Ureter (tissue), 1 donor: ENCODE measurements around the gene TPGS2. TPM values are rescaled to one million over a fixed set of nuclear protein-coding genes. Genes with fewer than 3 reads are reported as not detected.
"Not testable (repeated sequence)": the region's sequence is repeated elsewhere in the genome, so short reads cannot be mapped to it uniquely, and the experiment has no call there.

Source experiments
- DNase-seq: peaks from one replicate; pipeline ENCODE4 v3.0.0-alpha.2; 2020; ENCODE audit warnings: low spot score
- total RNA-seq: library from RNA; stranded (reverse); gene quantifications from one replicate; pipeline ENCODE4 v1.2.4, GENCODE V29; 2023
- donor health status: DM: yes; HTN: yes; CAD: no.

The TPGS2 gene
- total RNA-seq, 1 donor from 2014 or later = 76.3 TPM

DNA sequence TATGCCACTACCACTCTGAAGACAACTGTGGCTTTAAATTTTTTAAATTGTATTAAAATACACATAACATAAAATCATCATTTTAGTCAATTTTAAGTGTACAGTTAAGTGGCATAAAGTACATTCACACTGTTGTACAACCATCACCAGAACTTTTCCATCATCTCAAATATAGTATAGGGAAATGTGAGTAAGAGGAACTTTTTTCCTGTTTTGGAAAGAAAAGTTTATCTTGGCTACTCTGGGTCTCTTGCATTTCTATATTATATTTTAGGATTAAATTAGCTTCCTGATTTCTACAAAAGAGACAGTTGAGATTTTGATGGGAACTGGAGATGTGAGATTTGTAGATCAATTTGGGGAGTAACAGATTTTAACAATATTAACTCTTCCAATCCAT is 3.3 kb downstream of the TPGS2 start:
- no peak for DNase-seq

DNA sequence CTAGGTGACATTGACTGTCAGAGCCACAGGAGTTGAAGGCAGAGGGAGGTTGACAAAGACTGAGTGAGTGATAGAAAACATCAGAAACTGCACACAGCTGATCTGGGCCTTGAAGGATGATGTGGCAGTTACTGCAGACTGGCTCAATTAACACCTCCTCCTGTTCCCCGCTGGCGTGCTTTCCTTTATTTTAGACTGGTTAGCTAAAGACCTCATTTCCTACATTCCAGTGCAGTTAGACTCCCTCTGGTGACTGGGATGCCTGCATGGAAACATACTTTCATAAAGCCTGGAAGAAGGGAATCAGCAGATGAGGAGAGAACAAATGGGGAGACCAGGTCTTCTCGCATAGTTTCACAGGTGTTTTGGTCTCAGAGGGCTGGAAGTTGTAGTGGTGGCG is 7.1 kb downstream of the TPGS2 start:
- DNase-seq = no peak

DNA sequence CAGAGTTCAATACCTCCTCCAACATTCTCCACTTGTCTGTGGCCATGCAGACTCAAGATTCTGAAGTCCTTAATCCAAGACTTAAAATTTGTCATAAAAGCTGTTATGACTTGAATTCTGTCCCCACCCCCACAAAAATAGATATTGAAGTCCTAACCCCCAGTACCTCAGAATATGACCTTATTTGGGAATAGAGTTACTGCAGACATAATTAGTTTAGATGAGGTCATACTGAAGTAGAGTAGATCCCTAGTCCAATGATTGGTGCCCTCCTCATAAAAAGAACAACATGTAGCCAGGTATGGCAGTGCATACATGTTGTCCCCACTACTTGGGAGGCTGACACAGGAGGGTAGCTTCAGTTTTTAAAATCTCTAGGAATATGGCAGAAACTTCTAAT is 9.2 kb downstream of the TPGS2 start:
- no peak for DNase-seq

DNA sequence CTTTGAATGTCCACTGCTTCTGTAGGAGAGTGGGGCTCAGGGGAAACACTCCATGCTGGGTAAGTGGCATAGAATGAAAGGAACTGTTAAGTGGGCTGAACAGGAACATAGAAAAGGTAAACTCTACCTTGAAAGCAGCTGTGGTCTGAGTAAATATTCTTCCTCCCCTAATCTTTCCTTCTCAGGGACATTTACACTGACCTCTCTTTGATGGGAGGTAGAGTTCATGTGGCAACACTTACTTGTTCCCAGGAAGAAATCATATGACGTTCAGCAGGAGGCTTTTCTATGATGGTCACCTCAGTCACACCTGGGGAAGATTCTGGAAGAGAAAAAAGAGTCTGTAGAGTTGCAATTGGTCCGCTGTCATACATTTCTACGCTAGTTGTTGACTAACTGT is 10.2 kb downstream of the TPGS2 start:
- DNase-seq = no peak

DNA sequence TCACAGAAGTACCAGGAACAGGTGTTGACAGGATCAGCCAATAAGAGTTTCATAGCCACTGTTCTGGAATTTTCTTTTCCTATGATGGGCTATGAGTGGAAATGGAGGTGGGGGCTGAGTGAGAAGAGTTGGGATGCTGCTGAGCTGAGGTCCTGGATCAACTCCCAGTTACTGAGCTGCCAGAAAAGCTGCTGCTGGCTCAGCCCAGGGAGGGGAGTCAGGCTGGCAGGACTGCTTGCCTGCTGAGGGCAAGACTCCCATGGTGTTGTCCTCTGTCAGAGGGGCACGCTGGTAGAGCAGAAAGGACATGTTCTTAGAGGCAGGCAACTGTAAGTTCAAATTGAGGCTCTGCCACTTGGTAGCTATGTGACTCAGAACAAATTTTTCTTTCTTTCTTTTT is 11.8 kb downstream of the TPGS2 start:
- no peak for DNase-seq

DNA sequence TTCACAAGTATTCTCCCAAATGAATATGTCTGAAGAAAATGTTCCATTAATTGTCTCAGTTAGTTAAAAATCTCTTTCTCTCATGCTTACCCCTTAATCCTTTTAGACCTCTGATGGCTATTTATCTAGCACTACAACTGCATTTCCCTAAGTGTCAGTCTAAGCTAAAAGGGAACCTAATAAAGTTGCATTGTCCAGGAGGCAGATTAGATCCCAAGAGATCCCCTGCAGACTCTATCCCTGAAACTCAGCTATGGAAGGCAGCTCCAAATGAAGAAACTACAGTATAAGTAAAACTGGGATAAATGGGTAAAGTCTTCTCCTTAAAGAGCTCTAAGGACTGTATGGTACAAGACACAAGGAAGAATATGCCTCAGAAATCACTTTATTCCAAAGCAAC is 12.7 kb downstream of the TPGS2 start:
- not testable (repeated sequence) for DNase-seq

DNA sequence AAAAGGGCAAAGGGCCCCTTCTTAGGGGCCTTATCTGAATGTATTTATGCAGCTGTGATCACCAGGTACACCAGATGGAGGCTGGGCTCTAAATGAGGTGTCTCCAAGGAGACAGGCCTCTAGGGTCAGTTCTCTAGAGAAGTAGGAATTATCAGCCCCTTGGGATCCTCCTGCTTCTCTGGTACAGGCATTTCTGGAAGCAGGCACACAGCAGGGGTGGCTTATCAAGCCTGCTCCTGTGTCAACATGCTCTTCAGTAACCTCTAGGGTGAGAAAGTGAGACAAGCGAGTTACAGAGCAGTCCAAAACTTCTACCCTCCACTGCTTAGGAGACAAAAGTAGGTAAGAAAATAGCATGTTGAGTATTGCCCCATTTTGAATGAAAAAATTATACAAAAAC is 13.8 kb downstream of the TPGS2 start:
- DNase-seq = no peak

DNA sequence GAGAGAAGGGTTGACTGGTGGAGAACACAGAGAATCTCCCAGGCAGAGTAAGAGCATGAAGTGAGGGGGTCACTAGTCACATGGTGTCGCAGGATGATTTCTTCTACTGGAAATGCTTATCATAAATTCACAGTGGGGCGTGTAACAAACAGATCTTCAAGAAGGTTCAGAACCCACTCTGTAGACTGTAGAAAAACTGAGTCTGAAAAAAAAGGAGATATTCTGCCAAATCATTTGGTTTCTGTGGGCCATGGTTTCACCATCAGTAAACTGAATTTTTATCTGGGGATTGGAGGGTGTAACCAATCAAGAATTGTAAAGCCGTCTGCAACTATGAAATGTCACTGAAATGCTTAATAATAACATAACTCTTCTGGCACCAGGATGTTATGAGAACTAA is 15.0 kb downstream of the TPGS2 start:
- no peak for DNase-seq

DNA sequence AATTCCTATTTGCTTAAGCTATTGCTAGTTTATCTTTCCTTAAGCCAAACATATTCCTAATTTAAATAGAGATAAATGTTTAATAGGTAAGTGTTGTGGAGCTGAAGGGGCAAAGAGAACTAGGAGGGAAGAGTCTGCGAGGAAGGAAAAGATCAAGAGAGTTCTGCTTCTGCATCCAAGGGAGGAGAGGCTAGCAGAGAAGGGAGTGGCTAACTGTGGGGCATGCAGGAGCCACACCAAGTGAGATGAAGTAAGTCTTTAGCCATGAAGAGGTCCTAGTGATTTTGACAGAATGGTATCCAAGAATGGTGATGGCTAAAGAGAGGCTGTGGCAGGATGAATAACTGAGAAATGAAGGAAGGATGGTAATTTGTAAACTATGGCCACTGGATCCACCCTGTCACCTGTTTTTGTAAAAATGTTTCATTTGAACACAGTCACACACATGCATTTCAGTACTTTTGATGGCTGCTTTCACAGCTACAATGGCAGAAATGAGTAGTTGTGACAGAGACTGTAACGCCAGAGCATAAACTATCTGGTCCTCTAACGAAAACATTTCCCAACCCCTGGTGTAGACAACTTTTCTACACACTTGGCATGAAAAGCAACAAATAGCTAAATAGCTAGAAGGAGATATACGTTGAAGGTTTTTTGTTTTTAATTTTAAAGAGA is 15.6 kb downstream of the TPGS2 start:
- no peak for DNase-seq

DNA sequence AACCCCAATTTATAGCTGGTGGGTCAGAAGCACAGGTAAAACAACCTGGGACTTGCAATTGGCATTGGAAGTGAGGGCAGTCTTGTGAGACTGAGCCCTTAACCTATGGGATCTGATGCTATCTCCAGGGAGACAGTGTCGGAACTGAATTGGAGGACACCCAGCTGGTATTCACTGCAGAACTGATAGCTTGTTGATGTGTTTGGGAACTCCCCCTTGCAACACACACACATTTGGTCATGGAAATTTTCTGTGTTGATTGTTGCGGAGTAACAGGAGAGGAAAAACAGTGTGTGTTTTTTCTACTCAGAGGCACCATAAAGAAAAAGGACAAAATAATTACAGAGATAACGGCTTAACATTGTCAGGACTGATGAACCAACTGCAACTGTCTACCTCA is 16.1 kb downstream of the TPGS2 start:
- DNase-seq = no peak

DNA sequence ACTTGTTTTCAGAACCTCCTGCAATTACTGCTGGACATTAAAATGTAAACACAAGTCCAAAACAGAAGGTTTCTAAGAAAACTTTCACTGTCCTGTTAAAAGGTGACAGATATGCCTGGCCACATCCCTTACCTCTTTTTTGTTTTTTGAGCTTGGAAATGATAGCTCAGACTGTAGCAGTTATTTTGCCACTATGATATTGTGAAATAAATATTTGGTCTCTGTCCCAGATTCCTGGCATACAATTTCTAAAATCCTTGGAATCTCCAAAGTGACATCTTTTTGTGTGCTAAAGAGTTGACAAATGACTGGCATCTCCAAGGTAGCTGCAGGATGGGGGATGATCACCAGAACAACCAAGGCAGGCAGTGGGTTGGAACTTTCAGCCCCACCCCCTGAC is 16.8 kb downstream of the TPGS2 start:
- DNase-seq = no peak

DNA sequence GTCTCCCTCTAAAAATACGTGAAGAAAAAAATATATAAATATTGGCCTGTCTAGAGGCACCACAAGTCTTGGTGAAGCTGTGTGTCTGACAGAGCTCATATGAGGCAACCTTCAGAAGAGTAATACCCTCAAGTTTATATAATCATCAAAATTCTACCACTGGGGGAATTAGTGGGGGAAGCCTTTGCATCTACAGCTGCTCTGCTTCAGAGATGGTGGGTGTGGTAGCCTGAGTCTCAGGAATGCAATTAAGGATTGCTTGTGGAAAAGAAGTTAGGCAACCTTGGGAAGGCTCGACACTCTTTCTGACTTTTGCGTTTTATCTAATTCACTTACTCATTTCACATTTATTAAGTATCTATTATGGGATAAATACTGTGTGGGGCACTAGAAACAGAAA is 17.4 kb downstream of the TPGS2 start:
- DNase-seq = no peak

DNA sequence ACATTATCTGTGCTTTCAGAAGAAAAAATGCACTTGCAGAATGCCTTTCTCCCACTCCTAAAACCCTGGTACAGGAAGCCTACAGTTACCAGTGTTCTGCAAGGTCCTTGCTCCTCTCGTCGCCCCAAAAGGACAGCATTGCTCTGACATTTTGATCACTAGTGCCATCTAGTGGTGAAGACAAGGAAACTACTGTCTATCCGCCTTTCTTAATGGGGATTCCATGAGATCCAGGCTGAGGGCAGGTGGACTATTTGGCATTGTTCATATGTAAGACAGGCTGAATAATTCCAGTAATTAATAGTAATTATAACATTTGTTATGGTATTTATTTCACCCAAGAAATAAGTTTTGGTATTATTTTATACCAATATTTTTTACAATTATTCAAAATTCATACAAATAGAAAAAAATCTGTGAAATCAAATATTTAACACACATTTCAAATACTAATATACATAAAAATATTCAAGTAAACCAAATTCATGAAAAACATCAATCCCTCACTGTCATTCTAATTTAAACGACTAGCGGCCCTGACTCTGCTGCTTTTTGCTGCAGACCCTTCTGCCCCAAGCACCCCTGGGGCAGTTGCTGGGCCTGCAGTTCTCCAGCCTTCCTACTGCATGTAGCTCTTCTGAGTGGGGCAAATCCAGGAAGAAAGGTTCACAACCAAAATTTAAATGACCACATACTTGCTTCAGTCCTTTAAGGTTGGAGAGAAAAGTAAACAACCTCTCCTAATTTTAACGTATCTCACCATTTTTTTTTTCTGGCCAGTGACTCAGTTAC is 19.0 kb downstream of the TPGS2 start:
- no peak for DNase-seq

DNA sequence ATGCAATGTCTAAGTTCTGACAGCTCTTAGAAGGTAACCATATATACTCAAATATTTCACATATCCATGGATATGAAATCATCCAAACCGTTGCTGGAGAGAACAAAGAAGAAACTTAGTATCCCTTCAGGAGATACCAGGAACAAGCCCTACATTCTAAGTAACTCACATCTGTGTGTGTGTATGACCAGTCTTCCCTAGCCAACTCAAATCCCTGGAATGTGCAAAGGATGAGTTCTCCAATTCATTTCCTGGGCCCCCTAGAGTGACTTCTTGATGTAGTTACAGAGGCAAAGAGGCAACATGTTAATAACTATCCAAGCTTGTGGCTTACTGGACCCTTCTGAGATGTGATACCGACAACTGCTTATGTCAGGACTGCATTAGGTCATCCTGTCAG is 20.1 kb downstream of the TPGS2 start:
- DNase-seq = no peak

DNA sequence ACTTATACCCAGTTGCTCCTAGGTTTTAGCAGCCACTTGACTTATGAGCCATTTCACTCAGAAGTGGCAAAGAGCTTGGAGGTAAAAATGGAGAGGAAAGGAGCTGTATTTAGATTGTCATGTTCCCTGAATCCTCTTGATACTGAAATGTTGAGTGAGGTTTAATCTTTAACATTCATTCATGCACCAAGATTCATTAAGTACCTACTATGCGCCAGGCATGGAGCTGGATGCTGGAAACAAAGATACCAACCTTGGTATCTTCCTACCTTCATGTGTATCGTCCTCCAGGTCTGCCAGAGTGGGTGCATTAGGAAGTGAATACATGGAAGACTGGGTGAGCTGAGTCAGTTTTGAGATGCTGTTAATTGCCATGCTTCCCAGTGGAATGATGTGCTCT is 23.7 kb downstream of the TPGS2 start:
- no peak for DNase-seq

DNA sequence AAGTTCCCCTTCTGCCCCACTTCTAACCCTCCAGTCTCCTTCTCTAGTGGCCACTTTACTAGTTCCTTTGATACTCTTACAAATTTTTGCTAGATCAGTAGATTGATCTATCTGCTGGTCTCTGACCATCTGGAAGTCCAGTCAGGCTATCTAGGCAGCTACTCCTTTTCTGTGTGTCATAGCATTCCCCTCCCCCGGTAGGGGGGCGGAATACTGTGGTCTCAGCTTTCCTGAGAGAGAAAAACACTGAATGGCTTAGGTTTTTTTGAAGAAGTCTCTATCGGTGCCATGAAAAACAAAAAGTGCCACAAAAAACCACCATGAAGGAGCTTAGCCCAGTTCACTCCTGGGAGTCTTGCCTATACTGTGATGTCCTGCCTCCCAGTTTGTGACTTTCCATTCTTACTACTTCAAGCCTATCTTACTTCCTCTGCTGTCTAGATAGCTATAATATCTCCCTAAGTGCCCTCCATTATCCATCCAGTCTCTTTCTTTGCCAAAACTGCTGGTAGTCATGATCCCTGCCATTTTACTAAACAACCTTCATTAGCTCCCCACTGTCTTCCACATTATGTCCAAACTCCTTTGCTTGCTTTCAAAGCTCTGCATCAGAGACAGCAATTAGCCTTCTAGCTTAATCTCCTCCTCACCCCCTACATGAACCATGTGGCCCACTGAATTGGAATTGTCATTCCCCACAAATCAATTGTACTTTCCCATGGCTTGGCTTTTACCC is 29.9 kb downstream of the TPGS2 start:
- no peak for DNase-seq

DNA sequence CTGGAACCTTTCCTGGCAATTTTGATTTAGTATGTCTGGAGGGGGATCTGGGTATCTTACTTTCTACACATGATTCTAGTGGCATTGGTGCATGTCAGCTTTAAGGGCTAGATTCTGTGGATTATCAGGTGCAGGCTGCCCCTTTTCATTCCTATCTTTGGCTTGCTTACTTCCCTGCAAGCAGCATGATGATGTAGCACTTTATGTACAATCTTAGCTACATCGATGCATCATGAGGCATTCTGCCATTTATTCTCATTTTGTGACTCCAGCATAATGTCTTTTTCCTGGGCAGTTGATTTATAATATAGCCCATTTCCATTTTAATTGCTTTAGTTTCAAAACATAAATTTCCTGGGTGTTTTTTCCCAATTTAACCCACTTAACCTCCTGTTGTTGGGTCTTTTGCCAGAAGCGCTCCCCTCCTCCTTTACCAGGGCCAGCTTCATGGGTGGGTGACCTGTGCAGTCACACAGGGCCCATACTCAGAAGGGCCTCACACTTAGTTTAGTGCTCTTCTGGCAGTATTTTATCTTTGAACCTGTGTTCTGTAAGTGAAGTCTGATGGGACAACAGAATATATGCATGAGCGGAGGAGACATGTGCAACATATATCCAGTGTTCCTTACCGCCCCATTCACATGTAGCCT is 36.0 kb downstream of the TPGS2 start:
- DNase-seq = no peak

DNA sequence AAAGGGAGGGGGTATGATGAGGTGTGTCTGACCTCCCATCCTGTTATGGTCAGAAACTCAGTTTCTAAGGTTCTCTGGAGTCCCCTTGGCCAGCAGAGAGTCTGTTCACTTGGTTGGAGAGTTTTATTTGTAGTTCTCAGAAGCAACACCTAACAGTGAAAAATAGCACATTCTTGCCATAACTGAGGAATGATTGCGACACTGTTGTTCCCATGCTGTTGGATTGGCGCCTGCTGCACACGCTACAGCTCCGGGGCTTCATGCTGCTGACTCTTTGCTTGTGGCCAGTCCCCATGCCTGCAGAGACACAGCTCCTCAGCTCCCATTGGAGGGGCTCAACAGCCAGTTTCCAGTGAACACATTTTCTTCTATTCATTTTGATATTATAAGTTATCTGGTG is 42.1 kb downstream of the TPGS2 start:
- no peak for DNase-seq

DNA sequence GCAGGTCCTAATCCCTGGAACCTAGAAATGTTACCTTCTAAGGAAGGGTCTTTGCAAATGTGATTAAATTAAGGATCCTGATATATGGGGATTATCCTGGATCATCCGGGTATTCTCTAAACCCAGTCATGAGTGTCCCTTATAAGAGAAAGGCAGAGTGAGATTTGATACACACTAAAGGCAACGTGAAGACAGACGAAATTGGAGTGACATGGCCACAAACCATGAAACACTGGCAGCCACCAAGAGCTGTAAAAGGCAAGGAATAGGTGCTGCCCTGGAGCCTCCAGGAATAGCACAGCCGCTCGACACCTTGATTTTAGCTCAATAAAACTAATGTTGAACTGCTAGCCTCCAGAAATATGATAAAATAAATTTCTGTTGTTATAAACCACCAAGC is 45.0 kb downstream of the TPGS2 start:
- DNase-seq = no peak

DNA sequence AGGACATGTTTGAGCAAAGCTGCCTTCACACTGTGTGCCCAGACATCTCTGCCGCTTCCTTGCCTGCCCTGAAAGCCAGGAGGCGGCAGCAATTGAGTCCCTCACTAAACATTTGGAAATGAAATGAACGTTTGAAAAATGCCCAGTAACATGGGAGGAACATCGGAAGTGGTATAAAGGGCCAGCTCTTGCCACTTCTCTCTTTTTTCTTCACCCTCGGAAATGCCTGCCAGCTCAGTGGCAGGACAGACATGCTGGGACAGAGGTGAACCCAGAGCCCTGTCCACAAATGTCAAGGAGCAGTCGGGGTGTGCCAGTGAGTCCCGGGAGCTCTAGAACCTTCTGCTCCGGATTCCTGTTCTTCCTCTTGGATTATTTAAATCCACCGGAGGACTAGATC is 46.1 kb downstream of the TPGS2 start:
- no peak for DNase-seq

DNA sequence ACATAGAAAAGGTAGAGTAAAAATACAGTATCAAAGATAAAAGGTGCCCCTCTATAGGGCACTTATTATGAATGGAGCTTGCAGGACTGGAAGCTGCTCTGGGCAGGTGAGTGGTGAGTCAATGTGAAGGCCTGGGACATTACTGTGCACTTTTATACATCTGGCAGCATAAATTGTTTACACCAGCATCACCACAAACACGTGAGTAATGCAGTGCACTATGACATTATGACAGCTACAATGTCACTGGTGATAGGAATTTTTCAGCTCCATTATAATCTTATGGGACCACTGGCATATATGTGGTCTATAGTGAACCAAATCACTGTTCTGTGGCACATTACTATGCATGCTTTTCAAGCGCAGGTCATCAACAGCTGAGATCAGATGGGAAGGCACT is 48.1 kb downstream of the TPGS2 start:
- no peak for DNase-seq

DNA sequence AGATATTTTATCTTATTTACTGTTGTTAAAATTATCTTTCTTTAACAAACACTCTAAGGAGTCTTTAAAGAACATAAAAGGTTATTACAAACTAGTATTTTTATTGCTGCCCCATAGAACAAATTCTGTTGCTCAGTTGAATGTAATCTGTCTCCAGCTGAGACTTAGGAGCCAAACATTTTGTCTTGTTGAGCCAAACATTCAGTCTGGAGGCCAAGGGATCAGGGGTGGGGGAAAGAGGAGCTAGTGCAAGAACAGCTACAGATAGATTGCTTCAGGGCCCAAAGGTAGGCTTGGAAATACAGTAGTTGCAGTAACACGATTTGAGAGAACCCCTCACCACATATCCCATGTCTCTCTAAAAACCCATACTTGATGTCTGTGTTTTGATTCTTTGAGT is 51.2 kb downstream of the TPGS2 start:
- no peak for DNase-seq

DNA sequence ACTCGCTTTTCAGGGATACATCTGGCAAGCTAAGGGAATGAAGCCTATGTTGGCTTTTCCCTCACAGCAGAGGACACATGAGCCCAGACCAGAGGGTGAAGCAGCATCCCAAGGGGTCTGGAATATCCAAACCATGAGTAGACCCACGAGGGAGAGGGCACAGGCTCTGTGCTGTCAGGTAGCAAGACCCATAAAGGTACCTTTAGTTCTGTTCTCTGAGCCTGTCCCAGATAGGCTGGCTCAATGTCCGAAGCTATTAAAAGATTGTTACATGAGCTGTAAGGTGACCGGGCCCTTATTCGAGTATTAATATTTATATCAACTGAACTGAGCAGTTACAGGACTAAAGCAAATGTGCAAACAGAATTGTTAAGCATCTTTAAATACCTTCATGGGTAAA is 52.2 kb downstream of the TPGS2 start:
- no peak for DNase-seq
